SK-N-SH (cell line): ENCODE data around the gene CD3G. TPM values are rescaled to one million over a fixed set of nuclear protein-coding genes. Genes with fewer than 3 reads are reported as not detected.

ENCODE experiments used
- CTCF ChIA-PET: fragments of 300-600, 350-600 bp; formaldehyde crosslinking; extraction: SDS; loops from one replicate; lab custom pipeline; 2021; lab: Yijun Ruan, JAX
- POLR2A ChIA-PET: fragments of 350-600 bp; sonication (Branson Sonifier 250); formaldehyde crosslinking; extraction: SDS; loops from one replicate; lab custom pipeline; 2020; ENCODE audit warnings: antibody characterized with exemption, inconsistent platforms; lab: Yijun Ruan, JAX
- DNase-seq: peaks from one replicate; pipeline ENCODE4 v3.0.0; 2012
- H2AFZ ChIP-seq: fragments of 200-600 bp; sonication (generic); 2 replicates; pipeline ENCODE4 v1.8.1; 2016; ENCODE audit warnings: antibody characterized with exemption, mild to moderate bottlenecking, low read depth
- H3F3A ChIP-seq: fragments of 200-600 bp; sonication (generic); replicated peaks from 2 replicates; pipeline ENCODE3; 2016; ENCODE audit warnings: antibody characterized with exemption, mild to moderate bottlenecking; ENCODE audit not compliant: insufficient read depth
- H3K27ac ChIP-seq, 2 experiments: fragments of 200-500 bp in 1 of 2; fragments of 200-600 bp in 1 of 2; sonication (Bioruptor generic) in 1 of 2; sonication (generic), shearing (Covaris generic) in 1 of 2; 2 replicates each; pipeline versions ENCODE4 v1.5.1 to v1.6.1; 2014 to 2016; ENCODE audit warnings: low read depth in 2 of 2, inconsistent platforms in 1 of 2, low read length in 1 of 2, mild to moderate bottlenecking in 1 of 2, mixed read lengths in 1 of 2
- H3K27me3 ChIP-seq: fragments of 200-600 bp; sonication (generic), shearing (Covaris generic); 2 replicates; pipeline ENCODE4 v1.6.1; 2016; ENCODE audit warnings: mixed run types; ENCODE audit not compliant: insufficient read depth
- H3K36me3 ChIP-seq, 2 experiments: fragments of 200-500 bp in 1 of 2; fragments of 200-600 bp in 1 of 2; sonication (Bioruptor generic) in 1 of 2; sonication (generic) in 1 of 2; replicated peaks in 1 of 2; 2 replicates each; pipeline versions ENCODE3 to v1.5.1; 2014 to 2016; ENCODE audit warnings: low read length in 1 of 2, mild to moderate bottlenecking in 1 of 2; ENCODE audit not compliant: insufficient read depth in 2 of 2, control insufficient read depth in 1 of 2
- H3K4me1 ChIP-seq, 2 experiments: fragments of 200-500 bp in 1 of 2; fragments of 200-600 bp in 1 of 2; sonication (Bioruptor generic) in 1 of 2; sonication (generic), shearing (Covaris generic) in 1 of 2; 2 replicates each; pipeline versions ENCODE4 v1.5.1 to v1.6.1; 2014 to 2016; ENCODE audit warnings: low read depth in 1 of 2, low read length in 1 of 2, mixed run types in 1 of 2; ENCODE audit not compliant: insufficient read depth in 2 of 2, control insufficient read depth in 1 of 2
- H3K4me2 ChIP-seq: fragments of 200-600 bp; sonication (generic), shearing (Covaris generic); 2 replicates; pipeline ENCODE4 v1.6.1; 2017; ENCODE audit warnings: mixed run types
- H3K4me3 ChIP-seq, 2 experiments: fragments of 200-500 bp in 1 of 2; fragments of 200-600 bp in 1 of 2; sonication (Bioruptor generic) in 1 of 2; sonication (generic), shearing (Covaris generic) in 1 of 2; 2 replicates each; pipeline versions ENCODE4 v1.5.1 to v1.8.1; 2014 to 2016; ENCODE audit warnings: low read depth in 2 of 2, inconsistent platforms in 1 of 2, low read length in 1 of 2, mild to moderate bottlenecking in 1 of 2, mixed read lengths in 1 of 2, moderate library complexity in 1 of 2
- H3K79me2 ChIP-seq: fragments of 200-600 bp; sonication (generic); 2 replicates; pipeline ENCODE4 v1.8.1; 2017; ENCODE audit warnings: mild to moderate bottlenecking; ENCODE audit not compliant: insufficient read depth
- H3K9ac ChIP-seq: fragments of 200-600 bp; sonication (generic); 2 replicates; pipeline ENCODE4 v1.6.1; 2017; ENCODE audit warnings: mixed run types
- H3K9me2 ChIP-seq: fragments of 200-600 bp; sonication (generic); 2 replicates; pipeline ENCODE4 v1.6.1; 2017; ENCODE audit warnings: mixed run types
- H3K9me3 ChIP-seq: fragments of 200-600 bp; sonication (generic); 2 replicates; pipeline ENCODE4 v1.6.1; 2017; ENCODE audit warnings: mixed run types, mild to moderate bottlenecking, moderate library complexity
- H4K20me1 ChIP-seq: fragments of 200-600 bp; sonication (generic); 2 replicates; pipeline ENCODE4 v1.6.1; 2017; ENCODE audit warnings: mild to moderate bottlenecking, mixed run types; ENCODE audit not compliant: insufficient read depth
- CTCF ChIP-seq: fragments of 200-600 bp; sonication (generic); IDR thresholded peaks from 2 replicates; pipeline ENCODE4 v1.6.1; 2017; ENCODE audit warnings: antibody characterized with exemption, mild to moderate bottlenecking, moderate library complexity
- ELF1 ChIP-seq: IDR thresholded peaks from 2 replicates; pipeline ENCODE4 v1.4.0; 2012
- EP300 ChIP-seq, 2 experiments: IDR thresholded peaks; 2 replicates each; pipeline versions ENCODE4 v1.4.0 to v1.6.1; 2012; ENCODE audit warnings: borderline replicate concordance in 1 of 2, low read depth in 1 of 2, low read length in 1 of 2
- FOXJ3 ChIP-seq: sonication (generic); formaldehyde crosslinking; IDR thresholded peaks from 2 replicates; pipeline ENCODE4 v1.5.1; 2020; ENCODE audit warnings: mild to moderate bottlenecking, missing genetic modification reagents
- GABPA ChIP-seq: IDR thresholded peaks from 2 replicates; pipeline ENCODE4 v1.4.0; 2012; ENCODE audit warnings: low read depth, mild to moderate bottlenecking
- GATA2 ChIP-seq: sonication (generic); formaldehyde crosslinking; IDR thresholded peaks from 2 replicates; pipeline ENCODE4 v1.5.0; 2020; ENCODE audit warnings: mild to moderate bottlenecking, missing genetic modification reagents
- JUND ChIP-seq: IDR thresholded peaks from 2 replicates; pipeline ENCODE4 v1.4.0; 2012
- NFIC ChIP-seq: IDR thresholded peaks from 2 replicates; pipeline ENCODE4 v1.4.0; 2012; ENCODE audit warnings: borderline replicate concordance
- NRF1 ChIP-seq: IDR thresholded peaks from 2 replicates; pipeline ENCODE4 v1.6.1; 2012; ENCODE audit warnings: low read depth, mild to moderate bottlenecking, low read length
- RAD21 ChIP-seq: IDR thresholded peaks from 2 replicates; pipeline ENCODE4 v1.6.1; 2012; ENCODE audit warnings: mild to moderate bottlenecking, low read length
- REST ChIP-seq: IDR thresholded peaks from 2 replicates; pipeline ENCODE4 v1.6.1; 2012; ENCODE audit warnings: mild to moderate bottlenecking, low read depth, low read length, moderate library complexity
- TAF1 ChIP-seq: IDR thresholded peaks from 2 replicates; pipeline ENCODE4 v1.6.1; 2012; ENCODE audit warnings: low read depth, mild to moderate bottlenecking, low read length, moderate library complexity, borderline replicate concordance
- USF2 ChIP-seq: fragments of 150-350 bp; IDR thresholded peaks from 2 replicates; pipeline ENCODE4 v1.6.1; 2017; ENCODE audit warnings: antibody characterized with exemption, low read length, low read depth, borderline replicate concordance
- YY1 ChIP-seq: IDR thresholded peaks from 2 replicates; pipeline ENCODE4 v1.4.0; 2012; ENCODE audit warnings: low read depth, mild to moderate bottlenecking
- WGBS: methylation state at CpG from one replicate; pipeline ENCODE4 v1.1.6; 2017; ENCODE audit warnings: low lambda C conversion rate; 5-methylcytosine and 5-hydroxymethylcytosine counted together
- polyA plus RNA-seq, 3 experiments: library from polyadenylated mRNA; depleted of rRNA; stranded (reverse); fragments of >200 nt; gene quantifications; 2 replicates each; pipeline ENCODE4 v1.2.3, GENCODE V29; 2012
- TF ChIP-seq, protein P1 (sequence below): IDR thresholded peaks from 2 replicates; pipeline ENCODE4 v1.4.0; 2012; ENCODE audit warnings: low read depth
- TF ChIP-seq, protein P2 (sequence below): IDR thresholded peaks from 2 replicates; pipeline ENCODE4 v1.4.0; 2012; ENCODE audit warnings: low read depth, borderline replicate concordance
- TF ChIP-seq, protein P3 (sequence below): IDR thresholded peaks from 2 replicates; pipeline ENCODE4; 2012
- TF ChIP-seq, protein P4 (sequence below): fragments of 150-350 bp; IDR thresholded peaks from 2 replicates; pipeline ENCODE4 v1.6.1; 2016; ENCODE audit warnings: mild to moderate bottlenecking, low read depth, low read length

The CD3G gene
- polyA plus RNA-seq, 1 of the 3 experiments (the other 2 are of a cell fraction): not detected

- Histone ChIP-seq H2AFZ (no peak overlapping the region; the same call in 1 of the 2 replicates), H3K9ac (no peak overlapping the region), H3F3A (no peaks in the 10 kb centered on the region), H3K36me3 (no peaks in the 10 kb centered on the region), H4K20me1 (no peaks in the 10 kb centered on the region), H3K9me3 (no peaks in the 10 kb centered on the region), H3K4me3 (no peak overlapping the region), H3K27ac (no peak overlapping the region), H3K79me2 (no peaks in the 10 kb centered on the region), H3K4me1 (no peaks in the 10 kb centered on the region), H3K9me2 (no peaks in the 10 kb centered on the region), H3K4me2 (no peak overlapping the region), H3K27me3 (peaks cover under 1% of the 10 kb centered on the region; the same call in 1 of the 2 replicates)
- TF ChIP-seq TAF1 (no peak), REST (no peak), NRF1 (no peak), JUND (no peak), GABPA (no peak), ELF1 (no peak), FOXJ3 (no peak), CTCF (no peak), EP300 (IDR thresholded peaks at IDR 0.05; ENCODE audit: borderline replicate concordance in 1 of 2, low read depth in 1 of 2, low read length in 1 of 2) (no peak), YY1 (no peak), USF2 (no peak), NFIC (no peak), RAD21 (no peak), GATA2 (no peak)
- TF ChIP-seq, protein P1, sequence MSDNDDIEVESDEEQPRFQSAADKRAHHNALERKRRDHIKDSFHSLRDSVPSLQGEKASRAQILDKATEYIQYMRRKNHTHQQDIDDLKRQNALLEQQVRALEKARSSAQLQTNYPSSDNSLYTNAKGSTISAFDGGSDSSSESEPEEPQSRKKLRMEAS: no peak
- TF ChIP-seq, protein P2, sequence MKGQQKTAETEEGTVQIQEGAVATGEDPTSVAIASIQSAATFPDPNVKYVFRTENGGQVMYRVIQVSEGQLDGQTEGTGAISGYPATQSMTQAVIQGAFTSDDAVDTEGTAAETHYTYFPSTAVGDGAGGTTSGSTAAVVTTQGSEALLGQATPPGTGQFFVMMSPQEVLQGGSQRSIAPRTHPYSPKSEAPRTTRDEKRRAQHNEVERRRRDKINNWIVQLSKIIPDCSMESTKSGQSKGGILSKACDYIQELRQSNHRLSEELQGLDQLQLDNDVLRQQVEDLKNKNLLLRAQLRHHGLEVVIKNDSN: no peak
- TF ChIP-seq, protein P3, sequence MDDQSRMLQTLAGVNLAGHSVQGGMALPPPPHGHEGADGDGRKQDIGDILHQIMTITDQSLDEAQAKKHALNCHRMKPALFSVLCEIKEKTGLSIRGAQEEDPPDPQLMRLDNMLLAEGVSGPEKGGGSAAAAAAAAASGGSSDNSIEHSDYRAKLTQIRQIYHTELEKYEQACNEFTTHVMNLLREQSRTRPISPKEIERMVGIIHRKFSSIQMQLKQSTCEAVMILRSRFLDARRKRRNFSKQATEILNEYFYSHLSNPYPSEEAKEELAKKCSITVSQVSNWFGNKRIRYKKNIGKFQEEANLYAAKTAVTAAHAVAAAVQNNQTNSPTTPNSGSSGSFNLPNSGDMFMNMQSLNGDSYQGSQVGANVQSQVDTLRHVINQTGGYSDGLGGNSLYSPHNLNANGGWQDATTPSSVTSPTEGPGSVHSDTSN: no peak
- TF ChIP-seq, protein P4, sequence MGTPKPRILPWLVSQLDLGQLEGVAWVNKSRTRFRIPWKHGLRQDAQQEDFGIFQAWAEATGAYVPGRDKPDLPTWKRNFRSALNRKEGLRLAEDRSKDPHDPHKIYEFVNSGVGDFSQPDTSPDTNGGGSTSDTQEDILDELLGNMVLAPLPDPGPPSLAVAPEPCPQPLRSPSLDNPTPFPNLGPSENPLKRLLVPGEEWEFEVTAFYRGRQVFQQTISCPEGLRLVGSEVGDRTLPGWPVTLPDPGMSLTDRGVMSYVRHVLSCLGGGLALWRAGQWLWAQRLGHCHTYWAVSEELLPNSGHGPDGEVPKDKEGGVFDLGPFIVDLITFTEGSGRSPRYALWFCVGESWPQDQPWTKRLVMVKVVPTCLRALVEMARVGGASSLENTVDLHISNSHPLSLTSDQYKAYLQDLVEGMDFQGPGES: no peak
- 31% methylated on average over 5 of the region's 5 CpGs for WGBS
- no peak for DNase-seq
- ChIA-PET CTCF (interaction anchor here (0.6 kb wide), 1 partner anchor 15 kb away, joined by 3 read pairs; no protein-coding TSS in a partner anchor), POLR2A (no interaction called here)
Measured at GRCh38 chr11:118341815-118342489, 2.2 kb upstream of the CD3G start.
